Measurements from ENCODE around the gene LYST.
"Not testable (repeated sequence)": the region's sequence is repeated elsewhere in the genome, so short reads cannot be mapped to it uniquely, and the experiment has no call there.

The LYST gene

DNA sequence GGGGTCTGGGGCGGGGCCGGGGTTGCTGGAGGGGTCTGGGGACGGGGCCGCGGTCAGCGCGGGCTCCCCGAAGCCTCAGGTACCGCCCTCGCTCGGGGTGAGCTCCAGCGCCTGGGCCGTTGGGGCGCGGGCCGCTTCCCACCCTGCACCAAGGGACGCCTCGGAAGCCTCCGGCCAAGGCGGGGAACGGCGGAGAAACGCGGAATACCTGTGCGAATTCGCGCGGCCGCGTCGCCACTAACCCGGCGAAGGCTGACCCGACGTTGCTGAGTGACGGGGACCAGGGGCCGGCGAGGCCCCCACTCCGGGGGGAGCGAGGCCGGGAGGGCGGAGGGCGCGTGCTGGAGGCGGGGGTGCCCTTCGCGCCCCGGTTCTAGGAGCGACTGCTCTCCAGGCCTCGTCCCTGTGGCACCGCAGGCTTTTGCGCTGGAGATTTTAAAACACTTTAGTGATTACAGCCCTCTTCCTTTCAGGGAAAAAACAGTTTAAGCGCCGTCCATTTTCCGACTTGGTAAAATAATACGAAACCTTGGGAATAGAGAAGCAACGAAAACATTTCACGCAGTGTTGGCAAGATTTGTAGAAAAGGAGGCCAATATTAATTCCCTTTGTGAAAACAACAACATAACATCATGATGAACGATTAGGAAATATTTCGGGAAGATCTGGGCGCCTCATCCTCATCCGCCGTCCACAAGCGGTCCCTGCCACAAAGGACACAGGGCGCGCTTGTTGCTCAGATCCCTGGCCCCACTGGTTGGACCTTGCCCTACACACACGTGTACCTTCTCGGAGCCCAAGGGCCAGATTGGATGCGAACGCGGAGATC, 216.2 kb downstream of the LYST start:
- peaks cover 36% of the 10 kb centered on the region for H3K27me3 ChIP-seq (replicated peaks; ENCODE audit: insufficient read depth, low read length)
- no peak overlapping the region for H3K4me3 ChIP-seq (ENCODE audit: low read length)
- no peaks in the 10 kb centered on the region for H3F3A ChIP-seq (ENCODE audit: insufficient read depth, low read length)
- H2AFZ ChIP-seq (ENCODE audit: low read length), result no peak overlapping the region
- H3K9me2 ChIP-seq (replicated peaks; ENCODE audit: insufficient read depth, low read length), result no peaks in the 10 kb centered on the region
- no peak overlapping the region for H3K27ac ChIP-seq (ENCODE audit: low read length)
- H4K20me1 ChIP-seq (ENCODE audit: insufficient read depth, low read length), result no peaks in the 10 kb centered on the region
- no peak overlapping the region for H3K4me2 ChIP-seq (ENCODE audit: low read depth, low read length)
- DNase-seq, result no peak
- TF ChIP-seq EZH2phosphoT487 (IDR thresholded peaks at IDR 0.05; ENCODE audit: low read length) (no peak), EZH2 (optimal IDR thresholded peaks at IDR 0.05; ENCODE audit: low read depth, low read length) (no peak)
- H3K4me1 ChIP-seq (ENCODE audit: low read length), result no peaks in the 10 kb centered on the region
- H3K79me2 ChIP-seq (ENCODE audit: low read length), result no peaks in the 10 kb centered on the region
- H3K9ac ChIP-seq (ENCODE audit: low read length), result no peak overlapping the region
- no peaks in the 10 kb centered on the region for H3K36me3 ChIP-seq (replicated peaks; ENCODE audit: insufficient read depth, low read length)
- no peaks in the 10 kb centered on the region for H3K9me3 ChIP-seq (replicated peaks; ENCODE audit: insufficient read depth, low read length)

DNA sequence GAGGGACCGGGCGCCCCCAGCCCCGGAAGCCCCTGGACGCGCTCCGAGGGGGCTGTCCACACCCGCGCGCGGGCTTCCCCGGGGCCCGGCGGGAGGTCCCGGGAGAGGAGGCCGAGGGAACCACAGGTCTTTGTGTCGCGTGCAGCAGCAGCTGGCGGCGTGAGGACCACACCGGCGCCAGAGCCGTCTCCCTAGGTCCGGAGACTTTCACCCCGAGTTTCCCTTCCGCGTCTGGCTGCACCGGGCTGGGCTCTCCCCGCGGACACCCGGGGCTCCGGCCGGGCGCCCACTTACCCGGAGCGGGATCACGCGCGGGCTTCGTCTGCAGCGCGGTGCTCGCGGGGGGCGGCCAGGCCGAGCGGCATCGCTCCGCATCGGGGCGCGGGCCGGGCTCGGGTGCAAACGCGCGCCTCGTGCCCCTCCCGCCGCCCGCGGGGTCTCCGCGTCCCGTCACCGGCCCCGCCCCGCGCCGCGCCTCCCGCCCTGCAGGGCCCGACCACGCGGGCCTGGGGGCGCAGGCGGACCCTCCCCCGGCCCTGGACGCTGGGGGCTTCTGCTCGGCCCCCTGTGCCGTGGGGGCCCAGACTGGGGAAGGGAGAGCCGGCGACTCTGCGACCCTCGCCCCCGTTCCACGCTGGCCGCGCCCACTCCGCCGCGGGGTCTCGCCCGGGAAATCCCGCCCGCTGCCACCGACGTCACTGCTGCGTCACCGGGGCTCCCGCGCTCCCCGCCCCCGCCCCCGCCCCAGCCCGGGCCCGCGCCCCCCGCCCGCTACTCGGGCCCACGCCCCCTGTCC, 217.1 kb downstream of the LYST start, which contains the start of gene GNG4:
Gene GNG4, minus strand, starts transcription at position 417 of the 796 bp plus-strand sequence. CDS start 65,946 bp downstream, outside the sequence.
- Histone ChIP-seq H3K27ac (ENCODE audit: low read length) (no peak within 1 kb of the TSS), H3K9me2 (replicated peaks; ENCODE audit: insufficient read depth, low read length) (no peaks in the 10 kb centered on the region), H4K20me1 (ENCODE audit: insufficient read depth, low read length) (no peaks in the 10 kb centered on the region), H2AFZ (ENCODE audit: low read length) (peak within 1 kb of the TSS; percentile 52), H3K79me2 (ENCODE audit: low read length) (no peaks in the 10 kb centered on the region), H3K4me1 (ENCODE audit: low read length) (no peaks in the 10 kb centered on the region), H3K9ac (ENCODE audit: low read length) (no peak within 1 kb of the TSS), H3K27me3 (replicated peaks; ENCODE audit: insufficient read depth, low read length) (peaks cover 32% of the 10 kb centered on the region), H3K36me3 (replicated peaks; ENCODE audit: insufficient read depth, low read length) (no peaks in the 10 kb centered on the region), H3K4me2 (ENCODE audit: low read depth, low read length) (peak within 1 kb of the TSS; percentile 89), H3K4me3 (ENCODE audit: low read length) (peak within 1 kb of the TSS; percentile 51), H3F3A (ENCODE audit: insufficient read depth, low read length) (no peaks in the 10 kb centered on the region), H3K9me3 (replicated peaks; ENCODE audit: insufficient read depth, low read length) (no peaks in the 10 kb centered on the region)
- TF ChIP-seq EZH2 (optimal IDR thresholded peaks at IDR 0.05; ENCODE audit: low read depth, low read length), result no peak
- DNase-seq, result peak; percentile 18

DNA sequence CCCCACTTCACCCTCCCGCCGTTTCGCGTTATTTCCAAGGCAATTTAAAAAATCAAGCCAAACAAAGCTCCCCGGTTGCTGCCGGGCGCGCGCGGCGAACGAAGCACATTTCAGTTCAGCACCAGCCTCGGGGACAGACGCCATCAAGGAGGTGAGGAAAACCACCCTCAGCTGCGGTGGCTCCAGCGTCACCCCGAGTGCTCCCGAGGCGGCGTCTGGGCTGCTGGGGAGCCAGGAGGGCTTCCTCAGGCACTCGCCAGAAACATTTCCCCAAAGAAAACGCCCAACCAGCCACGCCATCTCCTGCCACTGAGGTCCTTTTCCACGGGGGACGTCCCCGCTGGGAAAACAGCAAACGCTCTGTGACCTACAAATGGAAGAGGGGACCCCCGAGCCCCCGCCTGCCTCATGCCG, 217.7 kb downstream of the LYST start:
- no peak for TF ChIP-seq EZH2phosphoT487 (IDR thresholded peaks at IDR 0.05; ENCODE audit: low read length)
- no peaks in the 10 kb centered on the region for H3F3A ChIP-seq (ENCODE audit: insufficient read depth, low read length)
- H3K4me3 ChIP-seq (ENCODE audit: low read length), result peak overlapping the region; percentile 51
- DNase-seq, result peak; percentile 19
- no peak overlapping the region for H3K9ac ChIP-seq (ENCODE audit: low read length)
- no peaks in the 10 kb centered on the region for H3K4me1 ChIP-seq (ENCODE audit: low read length)
- no peaks in the 10 kb centered on the region for H3K9me2 ChIP-seq (replicated peaks; ENCODE audit: insufficient read depth, low read length)
- no peaks in the 10 kb centered on the region for H3K36me3 ChIP-seq (replicated peaks; ENCODE audit: insufficient read depth, low read length)
- no peaks in the 10 kb centered on the region for H3K79me2 ChIP-seq (ENCODE audit: low read length)
- H3K27ac ChIP-seq (ENCODE audit: low read length), result no peak overlapping the region
- H2AFZ ChIP-seq (ENCODE audit: low read length), result peak overlapping the region; percentile 52
- H3K27me3 ChIP-seq (replicated peaks; ENCODE audit: insufficient read depth, low read length), result peaks cover 32% of the 10 kb centered on the region
- no peaks in the 10 kb centered on the region for H4K20me1 ChIP-seq (ENCODE audit: insufficient read depth, low read length)
- H3K4me2 ChIP-seq (ENCODE audit: low read depth, low read length), result peak overlapping the region; percentile 89
- no peaks in the 10 kb centered on the region for H3K9me3 ChIP-seq (replicated peaks; ENCODE audit: insufficient read depth, low read length)

DNA sequence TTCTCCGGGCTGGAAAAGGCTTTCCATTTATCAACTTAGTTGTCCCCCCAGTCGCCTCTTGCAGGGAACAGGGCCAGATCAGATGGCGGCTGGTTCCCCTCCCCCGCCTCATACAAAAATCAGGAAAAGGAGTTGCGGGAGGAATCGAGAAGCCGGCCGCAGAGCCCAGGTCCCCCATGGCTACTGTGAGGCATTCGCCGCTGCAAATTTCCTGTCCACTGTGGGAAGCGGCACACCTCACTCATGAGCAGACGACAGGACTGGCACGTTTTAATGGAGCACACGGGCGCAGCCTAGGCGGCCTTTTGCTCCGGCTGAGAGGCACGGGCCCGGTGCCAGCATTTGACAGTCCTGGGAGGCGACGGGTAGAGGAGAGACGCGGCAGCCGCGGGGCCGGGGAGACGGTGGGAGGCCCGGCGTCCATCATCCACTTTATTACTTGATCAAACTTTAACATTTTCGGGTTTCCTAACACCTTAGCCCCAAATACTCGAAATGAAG, 218.2 kb downstream of the LYST start:
- H3K9me2 ChIP-seq (replicated peaks; ENCODE audit: insufficient read depth, low read length), result no peaks in the 10 kb centered on the region
- no peaks in the 10 kb centered on the region for H3F3A ChIP-seq (ENCODE audit: insufficient read depth, low read length)
- H3K79me2 ChIP-seq (ENCODE audit: low read length), result no peaks in the 10 kb centered on the region
- H3K4me1 ChIP-seq (ENCODE audit: low read length), result no peaks in the 10 kb centered on the region
- no peak for DNase-seq
- H3K4me3 ChIP-seq (ENCODE audit: low read length), result no peak overlapping the region
- H3K4me2 ChIP-seq (ENCODE audit: low read depth, low read length), result peak overlapping the region; percentile 89; the same call in 1 of the 2 replicates
- H2AFZ ChIP-seq (ENCODE audit: low read length), result no peak overlapping the region
- no peak overlapping the region for H3K27ac ChIP-seq (ENCODE audit: low read length)
- no peak overlapping the region for H3K9ac ChIP-seq (ENCODE audit: low read length)
- TF ChIP-seq EZH2 (optimal IDR thresholded peaks at IDR 0.05; ENCODE audit: low read depth, low read length) (no peak), EZH2phosphoT487 (IDR thresholded peaks at IDR 0.05; ENCODE audit: low read length) (no peak)
- TF ChIP-seq, protein P1, sequence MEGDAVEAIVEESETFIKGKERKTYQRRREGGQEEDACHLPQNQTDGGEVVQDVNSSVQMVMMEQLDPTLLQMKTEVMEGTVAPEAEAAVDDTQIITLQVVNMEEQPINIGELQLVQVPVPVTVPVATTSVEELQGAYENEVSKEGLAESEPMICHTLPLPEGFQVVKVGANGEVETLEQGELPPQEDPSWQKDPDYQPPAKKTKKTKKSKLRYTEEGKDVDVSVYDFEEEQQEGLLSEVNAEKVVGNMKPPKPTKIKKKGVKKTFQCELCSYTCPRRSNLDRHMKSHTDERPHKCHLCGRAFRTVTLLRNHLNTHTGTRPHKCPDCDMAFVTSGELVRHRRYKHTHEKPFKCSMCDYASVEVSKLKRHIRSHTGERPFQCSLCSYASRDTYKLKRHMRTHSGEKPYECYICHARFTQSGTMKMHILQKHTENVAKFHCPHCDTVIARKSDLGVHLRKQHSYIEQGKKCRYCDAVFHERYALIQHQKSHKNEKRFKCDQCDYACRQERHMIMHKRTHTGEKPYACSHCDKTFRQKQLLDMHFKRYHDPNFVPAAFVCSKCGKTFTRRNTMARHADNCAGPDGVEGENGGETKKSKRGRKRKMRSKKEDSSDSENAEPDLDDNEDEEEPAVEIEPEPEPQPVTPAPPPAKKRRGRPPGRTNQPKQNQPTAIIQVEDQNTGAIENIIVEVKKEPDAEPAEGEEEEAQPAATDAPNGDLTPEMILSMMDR (IDR thresholded peaks at IDR 0.05; ENCODE audit: low read length), result no peak
- no peaks in the 10 kb centered on the region for H4K20me1 ChIP-seq (ENCODE audit: insufficient read depth, low read length)
- H3K27me3 ChIP-seq (replicated peaks; ENCODE audit: insufficient read depth, low read length), result peaks cover 32% of the 10 kb centered on the region
- H3K36me3 ChIP-seq (replicated peaks; ENCODE audit: insufficient read depth, low read length), result no peaks in the 10 kb centered on the region
- no peaks in the 10 kb centered on the region for H3K9me3 ChIP-seq (replicated peaks; ENCODE audit: insufficient read depth, low read length)

DNA sequence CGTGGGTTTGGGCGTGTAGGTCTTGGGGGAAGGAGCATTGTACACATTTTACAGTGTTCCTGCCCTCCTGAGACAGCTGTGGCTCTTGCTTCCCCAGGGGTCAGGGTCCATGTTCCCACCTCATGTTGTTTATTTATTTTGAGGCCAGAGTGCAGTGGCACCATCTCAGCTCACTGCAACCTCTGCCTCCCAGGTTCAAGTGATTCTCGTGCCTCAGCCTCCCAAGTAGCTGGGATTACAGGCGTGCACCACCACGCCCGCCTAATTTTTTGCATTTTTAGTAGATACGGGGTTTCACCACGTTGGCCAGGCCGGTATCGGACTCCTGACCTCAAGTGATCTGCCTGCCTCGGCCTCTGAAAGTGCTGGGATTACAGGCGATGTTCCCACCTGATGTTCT, 219.2 kb downstream of the LYST start:
- H3K27ac ChIP-seq (ENCODE audit: low read length); H3F3A ChIP-seq (ENCODE audit: insufficient read depth, low read length); H3K4me1 ChIP-seq (ENCODE audit: low read length); H3K9me3 ChIP-seq (replicated peaks; ENCODE audit: insufficient read depth, low read length); H3K4me2 ChIP-seq (ENCODE audit: low read depth, low read length); H3K36me3 ChIP-seq (replicated peaks; ENCODE audit: insufficient read depth, low read length); H3K9me2 ChIP-seq (replicated peaks; ENCODE audit: insufficient read depth, low read length); H4K20me1 ChIP-seq (ENCODE audit: insufficient read depth, low read length); H3K9ac ChIP-seq (ENCODE audit: low read length); H2AFZ ChIP-seq (ENCODE audit: low read length); DNase-seq; H3K4me3 ChIP-seq (ENCODE audit: low read length); H3K79me2 ChIP-seq (ENCODE audit: low read length): not testable (repeated sequence)
- peaks cover 32% of the 10 kb centered on the region for H3K27me3 ChIP-seq (replicated peaks; ENCODE audit: insufficient read depth, low read length)

Measured in MM.1S (cell line).